Embryonic facial prominence (tissue), 1 donor: ENCODE data around the gene SUMF1.
A peak's percentile ranks its signal among the peaks of the same experiment; 100 is the strongest.

Experiments
- DNase-seq: peaks from one replicate; pipeline ENCODE4 v3.0.0-alpha.2; 2016; ENCODE audit errors: extremely low spot score

The SUMF1 gene

DNA sequence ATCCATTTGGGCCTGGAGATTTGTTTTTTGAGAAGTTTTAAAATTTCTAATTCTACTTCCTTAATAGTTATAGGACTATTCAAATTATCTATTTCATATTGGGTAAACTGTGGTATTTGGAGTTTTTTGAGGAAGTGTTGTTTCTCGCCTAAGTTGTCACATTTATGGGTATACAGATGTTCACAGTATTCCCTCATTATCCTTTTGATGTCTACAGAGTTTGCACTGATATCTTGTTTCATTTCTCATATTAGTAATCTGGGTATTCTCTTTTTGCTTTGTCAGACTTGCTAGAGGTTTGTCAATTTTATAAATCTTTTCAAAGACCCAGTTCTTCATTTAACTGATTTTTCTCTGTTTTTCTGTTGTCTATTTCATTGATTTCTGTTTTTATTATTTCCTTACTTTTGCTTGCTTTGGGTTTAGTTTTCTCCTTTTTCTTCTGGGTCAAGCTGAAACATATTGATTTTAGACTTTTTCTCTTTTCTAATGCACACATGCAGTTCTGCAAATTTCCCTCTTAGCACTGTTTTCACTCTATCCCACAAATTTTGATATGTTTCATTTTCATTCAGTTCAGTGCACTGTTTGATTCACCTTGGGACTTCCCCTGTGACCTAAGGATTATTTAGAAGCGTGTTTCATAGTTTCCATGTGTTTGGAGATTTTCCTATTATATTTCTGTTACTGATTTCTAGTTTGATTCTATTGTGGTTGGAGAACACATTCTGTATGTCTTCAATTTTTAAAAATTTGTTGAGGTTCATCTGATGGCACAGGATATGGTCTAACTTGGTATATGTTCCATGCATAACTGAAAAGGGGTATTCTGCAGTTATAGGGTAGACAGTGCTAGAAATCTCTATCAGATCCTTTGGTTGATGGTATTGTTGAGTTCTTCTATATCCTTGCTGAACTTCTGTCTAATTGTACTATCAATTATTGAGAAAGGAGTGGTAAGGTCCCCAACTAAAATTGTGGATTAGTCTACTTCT is 79.6 kb downstream of the SUMF1 start:
- no peak for DNase-seq

GRCh38 chr3:4385201-4385600 is 81.9 kb downstream of the SUMF1 start:
- DNase-seq: no peak

GRCh38 chr3:4380013-4380412 is 87.1 kb downstream of the SUMF1 start:
- no peak for DNase-seq

DNA sequence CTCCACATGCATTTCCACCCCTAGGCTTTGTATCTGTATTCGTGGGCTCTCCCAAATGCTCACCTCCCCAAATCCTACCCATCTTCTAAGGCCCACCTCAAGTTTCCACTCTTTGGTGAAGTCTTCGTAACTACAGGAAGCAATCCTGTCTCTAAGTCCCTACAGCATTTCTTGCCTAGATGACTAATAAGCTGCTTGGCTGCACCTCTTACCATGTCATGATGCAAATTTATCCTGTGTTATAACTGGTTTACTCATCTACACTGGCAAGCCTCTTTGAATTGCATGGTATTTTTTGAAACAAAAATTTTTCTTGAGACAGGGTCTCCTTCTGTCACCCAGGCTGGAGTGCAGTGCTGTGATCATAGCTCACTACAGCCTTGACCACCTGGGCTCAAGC is 90.6 kb downstream of the SUMF1 start:
- no peak for DNase-seq

DNA sequence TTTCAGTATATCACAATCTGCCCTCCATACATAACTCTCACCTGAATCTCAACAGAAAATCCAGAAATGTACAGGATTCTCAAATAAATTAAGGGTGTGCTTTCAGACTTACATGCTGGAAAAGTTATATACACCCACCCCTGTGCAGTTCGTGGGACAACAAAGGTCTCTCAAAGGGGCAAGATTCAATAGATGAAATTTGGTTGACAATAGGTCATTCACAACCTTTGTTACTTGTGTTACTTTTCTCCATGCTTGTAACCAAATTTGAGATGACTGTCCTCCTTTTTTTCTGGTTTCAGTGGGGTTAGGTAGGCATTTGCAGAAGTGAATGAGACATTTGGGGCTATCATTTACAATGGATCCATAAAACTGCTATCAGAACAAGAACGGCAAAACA is 91.2 kb downstream of the SUMF1 start:
- DNase-seq: no peak

DNA sequence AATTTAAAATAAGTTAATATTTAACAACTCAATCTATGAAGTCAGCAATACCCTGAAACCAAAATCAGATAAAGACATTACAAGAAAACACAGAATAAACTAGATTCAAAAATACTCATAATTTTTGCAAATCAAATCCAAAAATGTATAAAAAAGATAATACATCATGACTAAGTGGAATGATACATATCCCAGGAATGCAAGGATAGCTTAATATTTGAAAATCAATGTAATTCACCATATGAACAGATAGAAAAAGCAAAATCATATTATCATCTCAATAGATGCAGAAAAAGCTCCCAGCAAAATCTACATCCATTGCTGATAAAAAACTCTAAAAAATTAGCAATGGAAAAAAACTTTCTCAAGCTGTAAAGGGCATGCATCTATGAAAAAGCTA is 93.4 kb downstream of the SUMF1 start:
- no peak for DNase-seq

DNA sequence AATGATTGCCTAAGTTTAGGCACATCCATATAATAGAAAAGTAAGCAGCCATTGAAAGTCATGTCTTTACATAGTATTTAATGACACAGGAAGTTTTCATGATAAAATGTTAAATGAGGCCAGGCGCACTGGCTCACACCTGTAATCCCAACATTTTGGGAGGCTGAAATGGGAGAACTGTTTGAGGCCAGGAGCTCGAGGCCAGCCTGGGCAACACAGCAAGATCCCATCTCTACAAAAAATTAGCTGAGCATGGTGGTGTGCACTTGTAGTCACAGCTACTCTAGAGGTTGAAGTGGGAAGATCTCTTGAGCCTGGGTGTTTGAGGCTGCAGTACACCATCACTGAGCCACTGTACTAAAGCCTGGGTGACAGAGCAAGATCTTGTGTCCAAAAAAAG is 104.5 kb downstream of the SUMF1 start:
- no peak for DNase-seq

DNA sequence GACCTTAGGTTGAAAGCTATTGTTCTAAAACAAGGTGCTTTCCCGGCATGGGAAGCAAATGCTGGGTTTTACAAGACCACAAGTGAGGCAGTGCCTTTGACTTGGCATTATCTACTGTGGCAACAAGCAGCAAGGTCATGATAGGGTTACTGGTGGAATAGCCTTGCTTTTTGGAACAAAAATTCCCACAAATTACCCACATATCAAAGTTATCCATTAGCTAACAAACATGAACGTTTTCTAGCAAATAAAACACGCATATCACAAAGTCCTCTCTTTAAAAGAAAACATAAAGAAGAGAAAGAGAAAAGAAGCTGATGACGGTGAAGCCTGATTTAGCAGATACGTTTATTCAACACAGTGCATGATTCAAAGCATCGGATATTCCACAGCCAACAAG is 106.3 kb downstream of the SUMF1 start:
- DNase-seq: no peak

DNA sequence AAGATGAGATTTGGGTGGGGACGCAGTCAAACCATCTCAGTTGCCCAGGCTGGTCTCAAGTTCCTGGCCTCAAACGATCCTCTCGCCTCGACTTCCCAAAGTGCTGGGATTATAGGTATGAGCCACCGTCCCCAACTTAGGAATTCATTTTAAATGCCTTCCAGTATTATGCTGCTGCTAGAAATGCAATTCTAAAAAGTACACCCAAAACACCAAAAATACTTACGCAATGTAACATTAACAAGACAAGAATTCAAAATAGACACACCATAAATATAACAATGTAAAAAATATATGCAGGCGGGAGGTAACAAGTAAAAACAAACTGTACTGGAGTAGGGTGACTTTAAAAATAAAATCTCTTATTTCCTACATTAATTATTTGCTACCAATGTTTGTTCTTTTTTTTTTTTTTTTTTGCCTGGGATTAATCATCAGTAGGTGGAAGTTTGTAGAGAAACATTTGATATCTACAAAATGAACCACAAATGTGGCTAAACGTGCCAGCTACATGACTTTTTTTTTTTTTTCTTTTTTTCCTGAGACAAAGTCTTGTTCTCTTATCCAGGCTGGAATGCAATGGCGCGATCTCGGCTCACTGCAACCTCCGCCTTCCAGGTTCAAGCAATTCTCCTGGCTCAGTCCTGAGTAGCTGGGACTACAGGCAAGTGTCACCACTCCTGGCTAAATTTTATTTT is 107.1 kb downstream of the SUMF1 start:
- DNase-seq: no peak

- DNase-seq: no peak
These were observed 108.8 kb downstream of the SUMF1 start for GRCh38 chr3:4358273-4358672.

DNA sequence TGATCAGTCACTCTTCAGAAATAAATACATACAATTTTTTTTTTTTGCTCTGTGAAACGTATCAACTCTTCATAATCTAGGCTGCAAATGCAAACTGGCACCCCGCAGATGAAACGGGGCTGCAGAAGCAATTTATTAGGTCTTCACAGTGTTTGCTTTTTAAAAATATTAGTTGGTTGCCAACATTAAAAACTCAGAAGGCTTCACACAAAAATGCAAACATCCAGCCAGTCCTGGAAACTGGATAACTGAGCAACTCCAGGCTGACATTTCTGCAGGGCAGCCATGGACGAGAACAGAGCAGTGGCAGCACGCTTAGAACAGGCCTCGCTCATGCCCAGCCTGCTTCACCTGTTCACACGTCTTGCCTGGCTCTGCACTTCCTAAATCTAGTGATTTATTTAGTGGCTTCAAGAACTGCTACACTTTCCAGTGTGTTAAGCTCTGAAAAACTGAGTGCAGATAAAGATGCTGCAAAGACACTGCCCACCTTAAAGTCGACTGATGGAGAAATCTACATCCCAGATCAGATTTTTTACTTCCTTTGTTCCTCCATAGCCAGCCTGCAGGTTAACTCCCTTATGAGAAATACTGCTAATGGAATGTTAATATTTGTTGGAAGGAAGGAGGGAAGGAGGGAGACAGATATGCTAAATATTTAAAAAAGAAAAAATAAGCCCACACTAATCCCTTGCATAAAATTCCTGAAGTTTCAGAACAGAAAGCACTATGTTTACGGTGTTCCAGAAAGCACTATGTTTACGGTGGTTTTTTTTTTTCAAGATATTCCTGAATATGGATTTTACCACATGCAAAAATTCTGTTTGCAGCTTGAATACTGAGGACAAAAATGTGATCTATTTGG is 110.3 kb downstream of the SUMF1 start:
- no peak for DNase-seq

DNA sequence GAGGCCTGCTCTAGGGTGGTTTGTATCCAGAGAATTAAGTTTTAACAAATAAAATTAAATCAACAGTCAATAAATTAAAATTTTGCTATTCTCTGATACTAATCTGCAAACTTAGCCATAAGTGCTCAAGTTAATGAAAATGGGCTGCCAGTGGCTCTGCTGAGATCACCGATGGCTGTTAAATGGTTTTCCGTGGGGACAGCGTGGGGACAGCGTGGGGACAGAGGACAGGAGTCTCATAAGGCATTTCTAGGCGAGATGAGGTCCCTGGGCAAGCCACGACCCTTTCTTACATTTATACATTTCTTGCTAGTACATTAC is 110.9 kb downstream of the SUMF1 start:
- no peak for DNase-seq

DNA sequence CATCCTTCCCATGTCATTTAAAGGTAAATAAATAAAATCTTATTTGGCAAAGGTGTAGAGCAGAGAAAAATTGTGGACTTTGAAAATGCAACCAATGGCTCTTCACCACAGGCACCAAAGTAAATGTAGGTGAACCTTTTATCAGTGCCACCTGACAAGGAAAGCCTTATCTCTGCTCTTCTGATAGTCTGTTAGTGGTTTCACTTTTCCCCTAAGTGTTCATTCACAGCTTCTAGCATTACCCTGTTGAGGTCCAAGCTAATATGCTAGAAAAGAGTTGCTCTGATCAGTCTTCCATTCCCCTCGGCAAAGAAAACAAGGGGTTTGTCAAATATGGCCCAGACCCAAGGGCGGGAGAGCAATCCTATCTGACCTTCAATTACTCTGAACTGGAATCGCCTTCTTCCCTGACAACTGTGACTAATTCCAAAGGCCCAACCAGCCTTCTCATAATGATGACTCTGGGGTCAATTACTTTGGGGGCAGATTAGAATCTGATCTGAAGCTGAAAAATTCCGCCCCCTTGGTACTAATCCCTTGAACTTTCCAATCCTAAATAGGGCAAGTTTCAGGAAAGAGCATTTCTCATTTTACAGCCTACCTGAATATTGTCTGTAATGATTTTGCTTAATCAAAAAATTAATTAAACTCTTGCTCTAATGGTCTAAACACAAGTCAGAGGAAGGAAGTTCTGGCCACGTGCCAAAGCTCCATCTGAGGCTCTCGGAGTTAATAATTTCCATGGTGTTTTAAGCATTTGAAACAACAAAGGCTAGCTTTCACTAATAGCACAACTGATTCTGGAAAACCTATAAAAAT is 111.5 kb downstream of the SUMF1 start:
- no peak for DNase-seq

GRCh38 chr3:4351872-4352271 is 115.2 kb downstream of the SUMF1 start:
- no peak for DNase-seq

GRCh38 chr3:4351164-4351855 is 115.8 kb downstream of the SUMF1 start:
- no peak for DNase-seq

DNA sequence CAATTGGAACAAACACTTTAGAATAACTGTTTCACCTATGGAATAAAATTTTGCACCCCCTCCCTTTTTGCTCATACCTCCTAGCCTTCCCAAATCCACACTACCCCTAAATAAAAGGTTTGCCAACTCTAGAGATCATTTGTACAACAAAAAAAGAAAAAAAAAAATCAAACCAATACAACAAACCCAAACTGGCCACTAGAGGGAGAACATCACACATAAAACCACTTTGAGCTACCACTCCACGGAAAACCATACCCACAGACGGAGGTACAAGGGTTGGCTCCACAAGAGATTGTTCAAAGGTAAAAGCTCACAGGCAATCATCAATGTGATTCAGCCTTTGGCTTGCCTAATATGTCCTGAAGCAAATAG is 116.3 kb downstream of the SUMF1 start:
- peak; percentile 30 for DNase-seq

DNA sequence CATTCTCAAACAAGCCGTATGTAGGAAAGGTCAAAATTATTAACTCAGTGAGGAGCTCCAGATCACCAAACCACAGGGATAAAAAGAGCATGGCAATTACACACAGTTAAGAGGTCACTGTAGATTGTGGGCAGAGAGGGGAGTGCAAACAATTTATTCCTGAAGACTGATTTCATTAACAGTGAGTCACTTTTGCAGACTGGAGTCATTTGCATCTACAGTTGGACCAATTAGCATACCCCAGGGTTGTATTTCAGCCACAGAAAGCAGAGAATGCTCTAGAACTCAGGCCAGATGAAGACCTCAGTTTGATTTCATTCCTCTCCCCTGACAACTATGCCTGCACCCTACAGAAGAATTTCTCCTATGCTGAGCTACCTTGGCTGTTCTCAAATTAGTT is 123.8 kb downstream of the SUMF1 start:
- no peak for DNase-seq

DNA sequence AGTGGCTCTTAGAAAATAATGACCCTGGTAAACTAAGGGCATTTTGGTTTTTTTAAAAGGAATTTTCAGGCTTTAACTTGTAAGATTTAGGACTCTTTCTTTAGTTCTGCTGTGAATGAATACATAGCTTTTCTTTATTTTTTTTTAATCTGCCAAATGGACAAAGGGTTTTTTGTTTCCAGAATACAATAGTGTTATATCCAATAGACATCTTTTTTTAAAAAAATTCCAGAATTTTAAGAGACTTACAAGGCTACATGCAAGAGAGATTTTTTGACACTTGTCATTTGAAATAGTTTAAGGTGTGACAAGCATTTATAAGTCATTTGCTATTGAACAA is 125.8 kb downstream of the SUMF1 start:
- no peak for DNase-seq

DNA sequence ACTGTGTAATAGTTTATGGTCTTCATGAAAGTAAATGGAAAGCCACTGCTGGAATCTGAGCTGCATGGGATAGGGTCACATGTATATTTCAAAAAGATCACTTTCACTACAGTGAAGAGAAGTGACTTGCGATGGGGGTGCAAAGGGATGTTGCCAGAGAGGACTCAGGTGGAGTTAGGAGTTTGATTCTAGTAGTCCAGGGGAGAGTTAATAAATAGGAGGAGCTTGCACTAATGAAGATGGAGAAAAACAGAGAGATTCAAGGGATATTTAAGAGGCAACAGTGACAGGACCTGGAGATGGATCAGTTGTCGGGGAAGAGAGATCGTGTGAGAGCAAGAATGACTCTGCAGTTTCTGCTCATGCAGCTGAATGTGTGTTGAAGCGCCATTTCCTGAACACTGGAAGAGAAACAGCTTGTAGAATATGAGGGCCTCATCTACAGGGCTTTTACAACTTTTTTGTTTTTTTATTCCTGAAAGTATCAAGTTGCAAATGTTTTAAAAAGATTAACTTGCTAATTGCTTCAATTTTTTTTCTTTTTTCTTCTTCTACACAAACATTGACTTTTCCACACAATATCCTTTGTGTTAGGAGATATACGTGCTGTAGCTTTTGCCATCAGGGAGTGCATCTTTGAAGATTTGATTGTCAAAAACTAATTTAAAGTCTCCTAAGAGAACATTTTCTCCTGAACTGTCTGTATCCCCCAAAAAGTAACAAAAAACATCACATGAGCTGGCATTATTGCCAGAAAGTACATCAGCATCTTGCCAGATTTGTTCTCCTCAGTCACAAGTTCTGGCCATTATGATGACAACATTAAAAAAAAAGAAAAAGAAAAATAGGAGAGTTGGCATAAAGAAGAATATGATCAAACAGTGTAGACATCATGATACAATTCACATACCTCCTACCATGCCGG is 126.4 kb downstream of the SUMF1 start:
- DNase-seq: no peak

- DNase-seq: no peak
These were observed 127.0 kb downstream of the SUMF1 start for GRCh38 chr3:4340077-4340410.
